GM23248 (cell line): ENCODE measurements around the gene GOLGA6L10. TPM values are rescaled to one million over a fixed set of nuclear protein-coding genes. Genes with fewer than 3 reads are reported as not detected.
"Not testable (repeated sequence)": the region's sequence is repeated elsewhere in the genome, so short reads cannot be mapped to it uniquely, and the experiment has no call there.

Experiments used
- DNase-seq: peaks from one replicate; pipeline ENCODE4 v3.0.0-alpha.2; 2015
- H2AFZ ChIP-seq: fragments of 200-600 bp; sonication (generic); 2 replicates; pipeline ENCODE4 v1.6.1; 2016; ENCODE audit warnings: antibody characterized with exemption
- H3F3A ChIP-seq: fragments of 200-600 bp; sonication (generic); 2 replicates; pipeline ENCODE4 v1.6.1; 2016; ENCODE audit warnings: mild to moderate bottlenecking, antibody characterized with exemption, mixed run types; ENCODE audit not compliant: insufficient read depth
- H3K27ac ChIP-seq: fragments of 200-600 bp; sonication (generic); 2 replicates; pipeline ENCODE4 v1.5.1; 2016; ENCODE audit warnings: mild to moderate bottlenecking
- H3K27me3 ChIP-seq: fragments of 200-600 bp; sonication (generic); replicated peaks from 2 replicates; pipeline ENCODE4 v1.6.1; 2016; ENCODE audit warnings: mild to moderate bottlenecking; ENCODE audit not compliant: insufficient read depth
- H3K36me3 ChIP-seq: fragments of 200-600 bp; sonication (generic); 2 replicates; pipeline ENCODE4 v1.6.1; 2016; ENCODE audit warnings: low read depth, mild to moderate bottlenecking
- H3K4me1 ChIP-seq: fragments of 200-600 bp; sonication (generic); 2 replicates; pipeline ENCODE4 v1.6.1; 2016; ENCODE audit warnings: mild to moderate bottlenecking; ENCODE audit not compliant: insufficient read depth
- H3K4me2 ChIP-seq: fragments of 200-600 bp; sonication (generic); one replicate; pipeline ENCODE4 v1.6.1; 2016; ENCODE audit warnings: mild to moderate bottlenecking; ENCODE audit not compliant: unreplicated experiment
- H3K4me3 ChIP-seq: fragments of 200-600 bp; sonication (generic); 2 replicates; pipeline ENCODE4 v1.5.1; 2016; ENCODE audit warnings: mild to moderate bottlenecking
- H3K79me2 ChIP-seq: fragments of 200-600 bp; sonication (generic); 2 replicates; pipeline ENCODE4 v1.6.1; 2016; ENCODE audit warnings: mild to moderate bottlenecking; ENCODE audit not compliant: insufficient read depth
- H3K9ac ChIP-seq: fragments of 200-600 bp; sonication (generic); 2 replicates; pipeline ENCODE4 v1.6.1; 2016; ENCODE audit warnings: mild to moderate bottlenecking
- H3K9me2 ChIP-seq: fragments of 200-600 bp; sonication (generic); 2 replicates; pipeline ENCODE4 v1.6.1; 2016; ENCODE audit warnings: mixed run types, mild to moderate bottlenecking, moderate library complexity; ENCODE audit not compliant: insufficient read depth
- H3K9me3 ChIP-seq: fragments of 200-600 bp; sonication (generic); one replicate; pipeline ENCODE4 v1.6.1; 2017; ENCODE audit warnings: low read depth
- H4K20me1 ChIP-seq: fragments of 200-600 bp; sonication (generic); 2 replicates; pipeline ENCODE4 v1.6.0; 2016; ENCODE audit not compliant: insufficient read depth
- EZH2 ChIP-seq: fragments of 200-600 bp; sonication (generic); IDR thresholded peaks from 2 replicates; pipeline ENCODE4 v1.6.1; 2018; ENCODE audit warnings: antibody characterized with exemption, mild to moderate bottlenecking; ENCODE audit not compliant: insufficient read depth, poor library complexity, severe bottlenecking
- EZH2phosphoT487 ChIP-seq: fragments of 200-600 bp; sonication (generic); IDR thresholded peaks from 2 replicates; pipeline ENCODE4 v1.6.1; 2018; ENCODE audit warnings: antibody characterized with exemption, moderate library complexity, mild to moderate bottlenecking, low read depth; ENCODE audit not compliant: insufficient read depth
- WGBS, 2 experiments: methylation state at CpG; one replicate each; pipeline ENCODE4 v1.1.6; 2015 to 2017; ENCODE audit warnings: low lambda C conversion rate in 2 of 2, low coverage in 1 of 2; ENCODE audit errors: missing lambda C conversion rate in 2 of 2; 5-methylcytosine and 5-hydroxymethylcytosine counted together
- in situ Hi-C: fragments of 300-500 bp; cut with MboI; formaldehyde crosslinking; loops from 2 replicates; pipeline ENCODE4 v1.15.0; 2020
- polyA plus RNA-seq: library from polyadenylated mRNA; unstranded; fragments of >200 nt; fragmentation: Nextera tagmentation; extraction: Ambion mirVana; gene quantifications from 2 replicates; pipeline ENCODE4 v1.2.1, GENCODE V29; 2016
- total RNA-seq: library from RNA; depleted of rRNA; stranded (reverse); fragments of >200 nt; shearing (Covaris generic); gene quantifications from 2 replicates; pipeline ENCODE4 v1.2.3, GENCODE V29; 2014

The GOLGA6L10 gene
- total and polyA plus RNA-seq, 2 experiments from 2014 or later: under 0.01 TPM; not detected in 1

- no peak for TF ChIP-seq EZH2
- TF ChIP-seq EZH2phosphoT487: 0 out of 2 replicates have a peak, but pooled peaks have one; percentile 57
- in situ Hi-C loops: no loop called here
Observed at GRCh38 chr15:82312586-82313349, 36.5 kb downstream of the GOLGA6L10 start.

DNA sequence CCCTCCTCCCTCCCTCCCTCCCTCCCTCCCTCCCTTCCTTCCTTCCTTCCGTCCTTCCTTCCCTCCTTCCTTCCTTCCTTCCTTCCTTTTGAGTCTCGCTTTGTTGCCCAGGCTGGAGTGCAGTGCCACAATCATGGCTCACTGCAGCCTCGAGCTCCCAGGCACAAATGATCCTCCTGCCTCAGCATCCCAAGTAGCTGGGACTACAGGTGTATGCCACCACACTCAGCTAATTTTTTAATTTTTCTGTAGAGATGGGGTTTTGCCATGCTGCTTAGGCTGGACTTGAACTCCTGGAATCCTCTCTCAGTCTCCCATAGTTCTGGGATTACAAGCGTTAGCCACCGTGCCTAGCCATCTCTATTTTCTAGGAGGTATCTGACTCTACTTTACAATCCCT, 38.0 kb downstream of the GOLGA6L10 start:
- H3K4me2 ChIP-seq, H2AFZ ChIP-seq, H3F3A ChIP-seq, H4K20me1 ChIP-seq, DNase-seq, H3K4me1 ChIP-seq, H3K9me2 ChIP-seq, H3K27ac ChIP-seq, H3K9ac ChIP-seq, H3K36me3 ChIP-seq, H3K4me3 ChIP-seq, in situ Hi-C loops, H3K79me2 ChIP-seq, H3K9me3 ChIP-seq: not testable (repeated sequence)
- WGBS, 2 experiments: 77 to 80% methylated on average over 5 of the region's 5 CpGs
- peaks cover 32% of the 10 kb centered on the region for H3K27me3 ChIP-seq

More at GRCh38 chr15:82312586-82313349, 36.5 kb downstream of the GOLGA6L10 start:
- no peaks in the 10 kb centered on the region for H4K20me1 ChIP-seq
- 10 to 12% methylated on average over 8 of the region's 8 CpGs for WGBS, 2 experiments
- peak; percentile 38 for DNase-seq
- no peaks in the 10 kb centered on the region for H3K36me3 ChIP-seq
- H3K9me2 ChIP-seq: no peaks in the 10 kb centered on the region
- no peak overlapping the region for H2AFZ ChIP-seq
- H3K79me2 ChIP-seq: no peaks in the 10 kb centered on the region
- no peaks in the 10 kb centered on the region for H3K9me3 ChIP-seq
- 0 out of 2 replicates have a peak, but pooled peaks cover 5% of the 10 kb centered on the region for H3F3A ChIP-seq
- 0 out of 2 replicates have a peak, but pooled peaks cover 8% of the 10 kb centered on the region for H3K4me1 ChIP-seq
- H3K4me3 ChIP-seq: no peak overlapping the region
- H3K27ac ChIP-seq: no peak overlapping the region
- no peak overlapping the region for H3K9ac ChIP-seq
- H3K4me2 ChIP-seq: no peak overlapping the region
- H3K27me3 ChIP-seq: peaks cover 29% of the 10 kb centered on the region

GRCh38 chr15:82309802-82310201, 39.5 kb downstream of the GOLGA6L10 start:
- in situ Hi-C loops: no loop called here
- Histone ChIP-seq H3K9me2 (no peaks in the 10 kb centered on the region), H3K9ac (no peak overlapping the region), H3K9me3 (no peaks in the 10 kb centered on the region), H3K79me2 (no peaks in the 10 kb centered on the region), H3K27me3 (peaks cover 32% of the 10 kb centered on the region), H4K20me1 (no peaks in the 10 kb centered on the region), H3K36me3 (no peaks in the 10 kb centered on the region), H2AFZ (no peak overlapping the region), H3K4me2 (no peak overlapping the region), H3K4me1 (0 out of 2 replicates have a peak, but pooled peaks cover 8% of the 10 kb centered on the region), H3K27ac (no peak overlapping the region), H3F3A (0 out of 2 replicates have a peak, but pooled peaks cover 5% of the 10 kb centered on the region), H3K4me3 (no peak overlapping the region)
- TF ChIP-seq EZH2 (no peak), EZH2phosphoT487 (no peak)
- WGBS, 2 experiments: 49 to 59% methylated on average over 2 of the region's 2 CpGs
- DNase-seq: no peak

- H2AFZ ChIP-seq: no peak overlapping the region
- H3F3A ChIP-seq: 0 out of 2 replicates have a peak, but pooled peaks cover 5% of the 10 kb centered on the region
- H3K36me3 ChIP-seq: no peaks in the 10 kb centered on the region
- DNase-seq: no peak
- H3K4me2 ChIP-seq: no peak overlapping the region
- H3K9ac ChIP-seq: no peak overlapping the region
- TF ChIP-seq EZH2phosphoT487 (no peak), EZH2 (no peak)
- H3K27ac ChIP-seq: no peak overlapping the region
- in situ Hi-C loops: no loop called here
- 85 to 87% methylated on average over 8 of the region's 8 CpGs for WGBS, 2 experiments
- no peaks in the 10 kb centered on the region for H4K20me1 ChIP-seq
- H3K79me2 ChIP-seq: no peaks in the 10 kb centered on the region
- H3K4me3 ChIP-seq: no peak overlapping the region
- H3K9me3 ChIP-seq: no peaks in the 10 kb centered on the region
- H3K27me3 ChIP-seq: peaks cover 32% of the 10 kb centered on the region
- 0 out of 2 replicates have a peak, but pooled peaks cover 5% of the 10 kb centered on the region for H3K4me1 ChIP-seq
- H3K9me2 ChIP-seq: no peaks in the 10 kb centered on the region
Observed at GRCh38 chr15:82307714-82308081, 41.6 kb downstream of the GOLGA6L10 start.
